Measurements from ENCODE around the gene TMEM52. TPM values are rescaled to one million over a fixed set of nuclear protein-coding genes. Genes with fewer than 3 reads are reported as not detected.

The TMEM52 gene
- total RNA-seq, 1 donor from 2014 or later: 1.2 TPM

DNA sequence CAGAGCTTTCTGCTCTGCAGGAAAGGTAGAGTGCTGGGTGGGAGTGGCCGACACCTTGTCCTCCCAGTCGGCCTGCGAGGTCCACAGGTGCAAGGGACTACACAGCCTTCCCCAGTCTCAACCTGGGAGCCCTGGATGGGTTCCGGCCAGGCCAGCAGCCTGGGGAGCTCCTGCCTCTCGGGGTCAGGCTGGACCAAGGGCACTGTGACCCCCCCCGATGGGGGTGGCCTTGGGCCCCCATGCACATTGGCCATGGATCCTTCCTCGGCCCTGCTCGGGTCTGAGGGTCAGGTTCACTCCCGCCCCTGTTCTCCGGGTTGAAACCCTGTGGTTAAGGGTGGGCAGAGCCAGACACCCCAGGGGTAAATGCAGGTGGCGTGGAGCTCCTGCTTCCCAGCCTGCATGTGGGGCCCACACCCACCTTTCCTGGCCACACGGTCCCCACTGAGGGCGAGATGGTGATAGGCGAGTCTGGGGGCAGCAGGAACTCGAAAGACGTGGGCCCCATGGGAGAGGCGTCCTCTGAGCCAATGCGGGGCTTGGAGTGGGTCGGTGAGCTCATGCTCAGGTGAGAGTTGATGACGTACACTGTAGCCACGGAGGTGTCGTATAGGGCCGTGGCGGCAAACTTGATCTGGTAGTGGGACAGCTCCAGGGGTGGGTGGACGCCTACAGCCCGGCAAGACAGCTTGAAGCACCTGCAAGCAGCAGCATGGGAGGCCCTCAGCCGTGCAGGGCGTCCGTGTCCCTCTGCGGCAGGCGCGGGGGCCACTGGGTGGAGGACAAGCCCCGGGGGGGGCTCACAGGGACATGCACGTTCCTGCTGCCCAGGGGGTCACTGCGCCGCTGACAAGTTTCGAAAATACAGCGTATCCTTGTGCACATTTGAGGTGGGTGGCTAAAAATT is 10.8 kb upstream of the TMEM52 start:
- Mint-ChIP-seq H3K27ac (no peak overlapping the region), H3K9me3 (peaks cover 16% of the 10 kb centered on the region), H3K27me3 (ENCODE audit: low read depth) (no peaks in the 10 kb centered on the region), H3K4me3 (ENCODE audit: low read depth) (no peak overlapping the region), H3K36me3 (ENCODE audit: low read depth) (no peaks in the 10 kb centered on the region), H3K4me1 (ENCODE audit: low read depth) (no peaks in the 10 kb centered on the region)
- intact Hi-C loops (cut with micrococcal nuclease): no loop called here
- no peak for DNase-seq (ENCODE audit: low spot score)

DNA sequence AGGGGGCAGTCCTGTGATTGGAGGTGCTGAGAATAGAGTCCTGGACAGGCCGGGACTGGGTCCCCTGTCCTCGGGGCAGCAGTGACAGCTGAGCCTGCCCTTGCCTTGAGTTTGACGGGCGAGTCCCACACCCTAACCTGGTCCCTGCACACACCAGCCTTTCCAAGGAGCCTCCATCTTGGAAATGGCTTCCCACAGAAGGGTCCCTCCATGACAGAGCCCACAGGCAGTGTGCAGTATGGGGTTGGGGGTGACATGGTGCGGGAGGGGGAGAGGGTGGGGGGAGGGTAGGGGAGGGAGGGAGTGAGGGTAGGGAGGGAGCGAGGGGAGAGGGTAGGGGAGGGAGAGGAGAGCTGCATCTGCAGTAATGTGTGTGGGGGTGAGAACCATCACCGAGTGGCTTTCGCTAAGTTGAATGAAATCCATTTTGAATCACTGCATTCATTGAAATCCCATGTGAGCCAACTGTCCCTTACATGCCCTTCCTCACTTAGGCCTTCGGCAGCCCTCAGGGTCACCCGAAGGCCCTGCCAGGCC is 10.1 kb upstream of the TMEM52 start:
- H3K27ac Mint-ChIP-seq: no peak overlapping the region
- no peaks in the 10 kb centered on the region for H3K36me3 Mint-ChIP-seq (ENCODE audit: low read depth)
- peaks cover 9% of the 10 kb centered on the region for H3K9me3 Mint-ChIP-seq
- intact Hi-C loops (cut with micrococcal nuclease): no loop called here
- H3K27me3 Mint-ChIP-seq (ENCODE audit: low read depth): no peaks in the 10 kb centered on the region
- H3K4me3 Mint-ChIP-seq (ENCODE audit: low read depth): no peak overlapping the region
- no peaks in the 10 kb centered on the region for H3K4me1 Mint-ChIP-seq (ENCODE audit: low read depth)
- no peak for DNase-seq (ENCODE audit: low spot score)

DNA sequence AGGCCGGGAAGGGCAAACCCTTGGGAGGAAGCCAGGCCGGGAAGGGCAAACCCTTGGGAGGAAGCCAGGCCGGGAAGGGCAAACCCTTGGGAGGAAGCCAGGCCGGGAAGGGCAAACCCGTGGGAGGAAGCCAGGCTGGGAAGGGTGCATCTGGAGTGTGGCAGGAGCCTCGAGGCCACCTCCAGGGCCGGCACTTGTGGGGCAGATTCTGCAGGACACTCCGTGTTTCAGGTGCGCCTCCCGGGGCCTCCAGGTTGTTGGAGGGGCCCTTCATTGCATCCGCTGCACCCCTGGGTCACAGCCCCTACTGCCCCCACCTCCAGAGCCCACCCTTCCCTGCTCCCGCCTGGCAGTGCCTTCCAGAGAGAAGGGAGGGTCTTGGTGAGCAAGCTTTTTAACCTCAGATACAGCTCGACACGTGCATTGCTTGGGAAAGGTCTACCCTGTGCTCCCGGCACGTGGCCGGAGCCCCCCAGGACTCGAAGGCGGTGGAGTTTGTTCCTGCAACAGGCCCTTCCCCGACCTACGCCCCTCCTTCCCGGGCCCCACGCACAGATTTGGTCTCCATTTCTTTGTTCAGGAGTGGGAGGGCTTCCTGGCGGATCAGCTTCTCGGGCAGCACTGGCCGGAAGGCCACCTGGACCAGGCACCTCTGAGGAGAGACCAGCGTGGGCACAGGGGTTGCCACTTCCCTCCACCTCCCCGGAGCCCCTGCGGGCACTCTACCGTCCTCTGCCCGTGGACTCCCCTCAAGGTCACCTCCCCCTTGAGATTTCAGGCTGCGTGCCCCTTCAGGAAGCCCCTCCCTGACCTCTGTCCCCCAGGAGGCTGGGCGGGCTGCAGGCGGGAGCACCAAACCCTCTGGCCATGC is 9.4 kb upstream of the TMEM52 start:
- H3K36me3 Mint-ChIP-seq (ENCODE audit: low read depth): no peaks in the 10 kb centered on the region
- intact Hi-C loops (cut with micrococcal nuclease): no loop called here
- no peaks in the 10 kb centered on the region for H3K27me3 Mint-ChIP-seq (ENCODE audit: low read depth)
- H3K4me1 Mint-ChIP-seq (ENCODE audit: low read depth): no peaks in the 10 kb centered on the region
- DNase-seq (ENCODE audit: low spot score): no peak
- H3K9me3 Mint-ChIP-seq: peaks cover 2% of the 10 kb centered on the region
- no peak overlapping the region for H3K27ac Mint-ChIP-seq
- no peak overlapping the region for H3K4me3 Mint-ChIP-seq (ENCODE audit: low read depth)

DNA sequence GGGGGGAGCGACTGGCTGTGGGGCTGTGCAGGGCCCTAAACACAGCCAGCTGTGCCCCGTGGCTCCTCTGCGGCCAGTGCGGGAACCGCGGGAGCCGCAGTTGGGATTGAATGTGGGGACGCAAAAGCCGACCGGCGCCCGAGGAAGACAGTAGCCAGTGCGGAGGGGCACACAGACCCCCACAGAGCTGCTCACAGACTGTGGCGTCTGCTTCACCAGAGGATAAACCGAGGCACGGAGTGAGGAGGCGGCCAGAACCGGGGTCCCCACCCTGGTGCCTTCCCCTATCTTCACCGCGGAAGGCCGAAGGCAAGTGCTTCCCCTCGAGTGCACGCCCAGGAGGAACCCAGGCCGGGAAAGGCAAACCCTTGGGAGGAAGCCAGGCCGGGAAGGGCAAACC is 8.7 kb upstream of the TMEM52 start:
- Mint-ChIP-seq H3K27me3 (ENCODE audit: low read depth) (no peaks in the 10 kb centered on the region), H3K9me3 (no peaks in the 10 kb centered on the region), H3K27ac (no peak overlapping the region), H3K4me1 (ENCODE audit: low read depth) (no peaks in the 10 kb centered on the region), H3K36me3 (ENCODE audit: low read depth) (no peaks in the 10 kb centered on the region), H3K4me3 (ENCODE audit: low read depth) (no peak overlapping the region)
- intact Hi-C loops (cut with micrococcal nuclease): no loop called here
- DNase-seq (ENCODE audit: low spot score): no peak

DNA sequence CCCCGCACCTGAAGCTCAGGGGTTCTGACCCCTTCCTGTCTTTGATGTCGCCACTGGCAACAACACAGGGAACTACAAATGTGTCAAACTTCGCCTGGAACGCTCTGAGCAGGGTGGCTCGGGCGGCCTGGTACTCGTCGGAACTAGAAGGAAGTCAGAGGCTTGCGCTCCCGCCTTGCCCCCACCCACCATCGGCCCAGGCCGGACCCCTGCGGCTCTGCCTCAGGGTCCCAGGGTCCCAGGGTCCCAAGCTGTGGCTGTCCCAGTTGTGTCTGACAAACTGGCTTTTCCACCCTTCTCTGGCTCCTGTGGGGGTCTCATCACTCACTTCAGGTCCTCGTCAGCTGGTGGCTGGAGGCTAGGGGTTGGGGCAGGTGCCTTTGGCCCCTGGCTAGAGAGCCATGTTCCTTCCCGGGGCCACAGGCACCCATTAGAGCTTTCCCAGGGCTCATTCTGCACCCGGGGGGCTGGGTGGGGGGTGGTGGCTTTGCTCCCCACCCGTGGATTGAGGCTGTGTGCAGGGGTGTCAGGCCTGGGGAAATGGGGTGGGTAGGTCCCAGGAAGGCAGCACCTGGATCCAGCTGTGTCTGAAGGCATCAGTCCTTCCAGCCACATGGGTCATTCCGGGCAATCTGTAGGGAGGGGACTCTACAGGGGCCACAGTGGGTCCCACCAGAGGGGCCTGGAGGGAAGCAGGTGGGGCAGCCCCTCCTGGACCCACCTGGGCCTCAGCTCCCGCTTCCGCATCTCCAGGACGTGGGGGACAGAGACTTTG is 8.0 kb upstream of the TMEM52 start:
- Mint-ChIP-seq H3K4me1 (ENCODE audit: low read depth) (no peaks in the 10 kb centered on the region), H3K9me3 (no peaks in the 10 kb centered on the region), H3K4me3 (ENCODE audit: low read depth) (no peak overlapping the region), H3K27me3 (ENCODE audit: low read depth) (no peaks in the 10 kb centered on the region), H3K36me3 (ENCODE audit: low read depth) (no peaks in the 10 kb centered on the region), H3K27ac (no peak overlapping the region)
- intact Hi-C loops (cut with micrococcal nuclease): no loop called here
- no peak for DNase-seq (ENCODE audit: low spot score)

DNA sequence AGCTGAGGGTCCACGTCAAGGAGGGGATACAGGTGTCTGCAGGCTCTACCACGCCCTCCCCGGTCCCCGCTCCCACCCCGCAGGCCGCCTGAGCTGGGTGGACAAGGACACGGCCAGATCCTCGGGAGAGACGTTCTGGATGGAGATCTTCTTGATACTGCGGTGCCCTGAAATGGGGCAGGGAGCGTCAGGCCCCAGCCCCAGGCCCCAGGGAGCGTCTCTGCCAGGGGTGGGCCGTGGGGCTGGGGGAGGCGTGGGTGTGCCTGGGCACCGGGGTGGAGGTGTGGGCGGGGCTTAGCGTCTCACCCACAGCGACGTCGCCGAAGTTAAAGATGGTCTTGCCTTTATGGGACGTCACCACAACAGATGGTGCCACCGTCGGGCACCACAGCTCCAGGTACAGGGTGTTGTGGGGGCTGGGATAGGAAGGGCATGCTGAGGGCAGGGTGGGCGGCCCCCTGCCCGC is 7.3 kb upstream of the TMEM52 start:
- Mint-ChIP-seq H3K4me1 (ENCODE audit: low read depth) (no peaks in the 10 kb centered on the region), H3K4me3 (ENCODE audit: low read depth) (no peak overlapping the region), H3K27me3 (ENCODE audit: low read depth) (no peaks in the 10 kb centered on the region), H3K9me3 (no peaks in the 10 kb centered on the region), H3K36me3 (ENCODE audit: low read depth) (no peaks in the 10 kb centered on the region), H3K27ac (no peak overlapping the region)
- no peak for DNase-seq (ENCODE audit: low spot score)
- intact Hi-C loops (cut with micrococcal nuclease): no loop called here

DNA sequence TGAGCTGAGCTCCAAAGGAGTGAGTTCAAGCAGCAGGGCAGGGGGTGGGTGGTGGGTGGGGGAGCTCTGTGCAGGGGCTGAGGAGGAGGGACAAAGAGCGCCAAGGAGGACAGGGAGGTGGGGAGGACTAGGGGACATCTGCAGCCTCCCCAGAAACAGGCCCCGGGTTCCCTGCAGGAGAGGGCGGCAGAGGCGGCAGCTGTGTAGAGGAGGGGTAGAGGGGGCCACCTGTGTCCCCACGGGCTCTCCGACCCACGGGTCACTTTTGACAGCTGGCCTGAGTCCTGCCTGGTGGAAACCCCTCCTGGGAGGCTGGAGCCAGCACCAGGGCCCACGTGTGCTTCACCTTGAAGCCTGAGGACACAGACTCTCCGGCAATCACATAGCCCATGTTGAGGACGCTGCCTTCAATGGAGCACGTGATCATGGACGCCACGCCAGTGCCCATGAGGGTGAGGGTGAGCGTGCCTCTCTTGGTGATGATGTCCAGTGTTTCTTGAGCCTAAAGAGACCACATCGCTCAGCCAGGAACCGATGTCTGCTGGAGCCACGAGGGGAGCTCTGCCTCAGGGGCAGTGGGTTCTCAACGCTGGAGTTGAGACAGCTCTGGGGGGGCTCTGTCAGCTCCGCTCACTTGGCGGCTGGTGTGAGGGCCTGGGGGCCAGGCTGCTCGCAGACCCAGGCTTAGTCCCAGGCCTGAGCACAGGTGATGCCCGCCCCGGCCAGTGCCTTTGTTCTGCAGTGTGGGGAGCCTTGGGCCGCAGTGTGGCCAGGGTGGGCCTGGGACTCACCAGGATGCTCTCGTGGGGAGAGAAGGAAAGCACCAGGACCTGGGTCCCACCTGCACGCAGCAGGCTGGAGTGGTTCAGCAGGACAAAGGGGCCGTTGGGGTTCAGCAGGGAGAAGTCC is 6.6 kb upstream of the TMEM52 start:
- Mint-ChIP-seq H3K27me3 (ENCODE audit: low read depth) (no peaks in the 10 kb centered on the region), H3K36me3 (ENCODE audit: low read depth) (no peaks in the 10 kb centered on the region), H3K4me3 (ENCODE audit: low read depth) (no peak overlapping the region), H3K9me3 (no peaks in the 10 kb centered on the region), H3K27ac (no peak overlapping the region), H3K4me1 (ENCODE audit: low read depth) (no peaks in the 10 kb centered on the region)
- intact Hi-C loops (cut with micrococcal nuclease): no loop called here
- no peak for DNase-seq (ENCODE audit: low spot score)

DNA sequence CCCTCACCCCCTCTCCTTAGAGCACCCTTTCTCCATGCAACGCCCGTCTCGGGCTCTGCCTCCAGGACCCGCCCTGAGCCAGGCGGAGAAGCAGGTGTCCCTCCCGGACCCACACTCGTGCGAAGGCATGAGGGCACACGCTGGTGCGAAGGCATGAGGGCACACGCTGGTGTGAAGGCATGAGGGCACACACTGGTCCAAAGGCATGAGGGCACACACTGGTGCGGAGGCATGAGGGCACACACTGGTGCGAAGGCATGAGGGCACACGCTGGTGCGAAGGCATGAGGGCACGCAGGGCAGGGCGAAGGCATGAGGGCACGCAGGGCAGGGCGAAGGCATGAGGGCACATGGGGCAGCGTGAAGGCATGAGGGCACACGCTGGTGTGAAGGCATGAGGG is 5.8 kb upstream of the TMEM52 start:
- no peak for DNase-seq (ENCODE audit: low spot score)
- intact Hi-C loops (cut with micrococcal nuclease): no loop called here
- Mint-ChIP-seq H3K4me1 (ENCODE audit: low read depth) (no peaks in the 10 kb centered on the region), H3K36me3 (ENCODE audit: low read depth) (no peaks in the 10 kb centered on the region), H3K9me3 (no peaks in the 10 kb centered on the region), H3K27me3 (ENCODE audit: low read depth) (no peaks in the 10 kb centered on the region), H3K27ac (no peak overlapping the region), H3K4me3 (ENCODE audit: low read depth) (no peak overlapping the region)

DNA sequence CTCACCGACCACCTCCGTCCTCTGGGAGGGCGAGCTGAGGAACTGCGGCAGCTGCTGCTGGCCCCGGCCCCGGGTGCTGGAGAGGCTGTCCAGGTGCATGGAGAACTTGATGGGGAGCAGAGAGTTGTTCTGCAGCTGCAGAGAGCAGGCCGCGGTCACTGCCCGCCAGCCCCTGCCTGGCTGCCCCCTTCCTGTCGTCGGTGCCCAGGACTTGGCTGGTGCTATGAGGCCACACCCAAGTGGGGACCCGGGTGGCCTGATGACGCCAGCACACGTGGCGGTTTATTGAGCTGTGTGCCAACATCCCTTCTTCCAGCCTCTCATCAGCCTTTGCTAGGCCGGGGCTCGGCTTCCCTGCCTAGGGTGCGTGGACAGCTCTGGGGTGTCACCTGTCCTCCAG is 5.3 kb upstream of the TMEM52 start:
- H3K36me3 Mint-ChIP-seq (ENCODE audit: low read depth): no peaks in the 10 kb centered on the region
- intact Hi-C loops (cut with micrococcal nuclease): no loop called here
- H3K27ac Mint-ChIP-seq: no peak overlapping the region
- no peak for DNase-seq (ENCODE audit: low spot score)
- no peak overlapping the region for H3K4me3 Mint-ChIP-seq (ENCODE audit: low read depth)
- H3K27me3 Mint-ChIP-seq (ENCODE audit: low read depth): no peaks in the 10 kb centered on the region
- H3K4me1 Mint-ChIP-seq (ENCODE audit: low read depth): no peaks in the 10 kb centered on the region
- H3K9me3 Mint-ChIP-seq: no peaks in the 10 kb centered on the region

DNA sequence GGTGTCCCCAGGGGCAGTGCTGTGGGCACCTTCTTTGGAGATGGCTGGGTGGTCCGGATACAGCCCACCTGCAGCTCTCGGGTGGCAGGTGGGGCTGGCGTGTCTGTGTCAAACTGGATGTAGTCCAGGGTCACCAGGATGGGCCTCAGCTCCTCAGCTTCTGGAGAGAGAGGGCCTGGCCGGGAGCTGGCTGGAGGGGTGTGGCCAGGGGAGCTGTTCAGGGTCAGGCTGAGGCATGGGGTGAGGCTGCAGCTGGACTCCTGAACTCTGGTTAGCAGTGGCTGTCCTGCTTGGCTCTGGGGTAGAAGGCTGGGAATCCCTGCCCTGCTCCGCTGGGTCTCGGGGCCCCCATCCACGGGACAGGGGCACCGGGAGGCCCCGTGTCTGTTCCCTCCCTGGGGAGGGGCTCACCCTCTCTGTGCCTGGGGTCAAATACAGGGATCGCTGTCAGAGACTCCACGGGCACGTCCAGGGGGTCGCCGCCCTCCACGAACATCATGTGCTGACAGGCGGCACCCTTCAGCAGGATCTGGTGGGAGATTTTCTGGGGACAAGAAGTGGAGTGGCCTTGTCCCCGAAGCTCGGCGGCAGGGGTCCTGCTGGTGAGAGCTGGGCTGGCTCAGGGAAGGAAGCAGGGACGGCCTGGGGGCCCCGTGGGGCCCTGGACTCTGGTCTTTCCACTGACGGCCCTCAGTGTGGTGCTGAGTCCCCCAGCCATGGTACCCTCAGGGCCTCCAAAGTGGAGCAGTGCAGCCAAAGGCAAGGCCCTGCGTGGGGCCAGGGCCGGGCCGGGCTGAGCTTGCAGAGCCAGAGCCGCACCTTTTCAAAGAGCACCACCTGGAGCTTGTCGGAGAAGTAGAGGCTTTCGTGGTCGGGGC is 4.1 kb upstream of the TMEM52 start:
- H3K4me3 Mint-ChIP-seq (ENCODE audit: low read depth): no peak overlapping the region
- no peaks in the 10 kb centered on the region for H3K4me1 Mint-ChIP-seq (ENCODE audit: low read depth)
- H3K36me3 Mint-ChIP-seq (ENCODE audit: low read depth): no peaks in the 10 kb centered on the region
- no peaks in the 10 kb centered on the region for H3K9me3 Mint-ChIP-seq
- no peaks in the 10 kb centered on the region for H3K27me3 Mint-ChIP-seq (ENCODE audit: low read depth)
- no peak for DNase-seq (ENCODE audit: low spot score)
- intact Hi-C loops (cut with micrococcal nuclease): no loop called here
- no peak overlapping the region for H3K27ac Mint-ChIP-seq

DNA sequence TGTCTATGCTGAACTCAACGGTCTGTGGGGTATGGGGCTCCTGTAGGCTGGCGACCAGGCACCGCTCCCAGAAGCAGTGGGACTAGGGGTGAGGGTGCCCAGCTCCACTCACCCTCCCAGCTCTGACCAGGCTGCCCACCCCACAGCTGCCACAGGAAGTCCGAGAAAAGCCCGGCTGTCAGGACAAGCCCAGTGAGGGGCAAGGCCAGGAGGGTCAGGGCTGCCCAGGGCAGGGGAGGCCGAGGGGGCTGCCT is 3.5 kb upstream of the TMEM52 start:
- no peaks in the 10 kb centered on the region for H3K9me3 Mint-ChIP-seq
- H3K4me3 Mint-ChIP-seq (ENCODE audit: low read depth): no peak overlapping the region
- H3K27ac Mint-ChIP-seq: no peak overlapping the region
- H3K4me1 Mint-ChIP-seq (ENCODE audit: low read depth): peaks cover under 1% of the 10 kb centered on the region
- H3K27me3 Mint-ChIP-seq (ENCODE audit: low read depth): no peaks in the 10 kb centered on the region
- no peaks in the 10 kb centered on the region for H3K36me3 Mint-ChIP-seq (ENCODE audit: low read depth)
- DNase-seq (ENCODE audit: low spot score): no peak
- intact Hi-C loops (cut with micrococcal nuclease): no loop called here
